Spleen (tissue), 11 donors: ENCODE results near the gene PCDHGA2. TPM values are rescaled to one million over a fixed set of nuclear protein-coding genes. Genes with fewer than 3 reads are reported as not detected.

Experiments used
- DNase-seq: peaks from one replicate; pipeline ENCODE4 v3.0.0-alpha.2; 2020
- H3K27ac ChIP-seq, 8 donors: fragments of 200-600 bp; sonication (generic) in 7 of 8; 1 replicate in 4 of 8; 2 replicates in 4 of 8; pipeline versions ENCODE4 v1.5.0 to v1.8.0; 2016 to 2021; ENCODE audit warnings: inconsistent platforms in 4 of 8, mild to moderate bottlenecking in 4 of 8, moderate library complexity in 1 of 8
- H3K27me3 ChIP-seq, 7 donors: fragments of 200-600 bp; sonication (generic) in 6 of 7; replicated peaks in 1 of 7; 1 replicate in 4 of 7; 2 replicates in 3 of 7; pipeline versions ENCODE4 v1.5.0 to v1.8.0; 2016 to 2021; ENCODE audit warnings: inconsistent platforms in 3 of 7, mild to moderate bottlenecking in 1 of 7
- H3K36me3 ChIP-seq, 6 donors: fragments of 200-600 bp; sonication (generic) in 5 of 6; 1 replicate in 4 of 6; 2 replicates in 2 of 6; pipeline versions ENCODE4 v1.5.0 to v1.8.0; 2016 to 2021; ENCODE audit warnings: inconsistent platforms in 2 of 6
- H3K4me1 ChIP-seq, 6 donors: fragments of 200-600 bp; sonication (generic) in 5 of 6; 1 replicate in 3 of 6; 2 replicates in 3 of 6; pipeline versions ENCODE4 v1.5.0 to v1.8.0; 2016 to 2021; ENCODE audit warnings: inconsistent platforms in 3 of 6
- H3K4me3 ChIP-seq, 8 donors: fragments of 200-600 bp; sonication (generic) in 7 of 8; 1 replicate in 4 of 8; 2 replicates in 4 of 8; pipeline versions ENCODE4 v1.5.0 to v1.8.0; 2016 to 2021; ENCODE audit warnings: inconsistent platforms in 4 of 8, mild to moderate bottlenecking in 4 of 8, moderate library complexity in 2 of 8
- H3K9me3 ChIP-seq, 8 donors: fragments of 200-600 bp; sonication (generic) in 7 of 8; 1 replicate in 4 of 8; 2 replicates in 4 of 8; pipeline versions ENCODE4 v1.5.0 to v1.8.0; 2016 to 2021; ENCODE audit warnings: inconsistent platforms in 4 of 8
- POLR2A ChIP-seq, 3 donors: fragments of 450-650 bp; IDR thresholded peaks; one replicate each; pipeline ENCODE4 v1.5.1; 2017; ENCODE audit warnings: antibody characterized with exemption in 3 of 3, mild to moderate bottlenecking in 1 of 3
- POLR2AphosphoS5 ChIP-seq, 3 donors: sonication (generic); formaldehyde crosslinking; IDR thresholded peaks; one replicate each; pipeline ENCODE4 v1.5.1; 2017; ENCODE audit warnings: antibody characterized with exemption in 3 of 3
- WGBS, 5 donors: extraction: QIAGEN DNeasy Blood & Tissue Kit in 3 of 5; methylation state at CpG; one replicate each; pipeline versions ENCODE4 v1.1.5 to v1.1.7; 2013 to 2018; 5-methylcytosine and 5-hydroxymethylcytosine counted together
- intact Hi-C: fragments of 100-400 bp; cut with DNase I; formaldehyde crosslinking; loops from one replicate; pipeline ENCODE4 v1.15.0; 2023; ENCODE audit warnings: low total_unique reads
- polyA plus RNA-seq, 3 donors: library from polyadenylated mRNA; stranded (reverse); fragments of 200-250 nt; gene quantifications; one replicate each; pipeline ENCODE4 v1.2.1, GENCODE V29; 2013
- total RNA-seq, 7 donors: library from RNA; depleted of rRNA in 3 of 7; stranded (reverse); fragments of >200 nt in 3 of 7; fragmentation: NEBNext Ultra II Directional in 4 of 7; extraction: Animal tissue kit (Norgen Biotek cat#: 25700) in 4 of 7; gene quantifications; one replicate each; pipeline versions ENCODE4 v1.1.0 to v1.2.1, GENCODE V29; 2016 to 2021
- TF ChIP-seq, protein P1 (sequence below), 11 experiments: fragments of 200-600 bp in 7 of 11; fragments of 450-650 bp in 4 of 11; sonication (generic) in 4 of 11; IDR thresholded peaks in 8 of 11; conservative IDR thresholded peaks in 3 of 11; 1 replicate in 7 of 11; 2 replicates in 4 of 11; pipeline versions ENCODE4 v1.4.0 to v1.8.0; 2016 to 2021; ENCODE audit warnings: antibody characterized with exemption in 11 of 11, inconsistent platforms in 4 of 11, mild to moderate bottlenecking in 1 of 11
- donor health status: healthy with polysubstance abuse.
- donor health status: DM: no; HTN: no; CAD: no; lungs with moderate emphysema.
- donor health status: DM: no; HTN: no; CAD: no.
- donor health status: Bipolar disorder and iron deficiency.
- donor health status: healthy.
- donor health status: DM: no; HTN: no; CAD: no.
- donor health status: DM: yes; HTN: yes; CAD: no.

The PCDHGA2 gene
- total and polyA plus RNA-seq, 10 donors, result 0.04 to 3.9 (median 1.4) TPM

DNA sequence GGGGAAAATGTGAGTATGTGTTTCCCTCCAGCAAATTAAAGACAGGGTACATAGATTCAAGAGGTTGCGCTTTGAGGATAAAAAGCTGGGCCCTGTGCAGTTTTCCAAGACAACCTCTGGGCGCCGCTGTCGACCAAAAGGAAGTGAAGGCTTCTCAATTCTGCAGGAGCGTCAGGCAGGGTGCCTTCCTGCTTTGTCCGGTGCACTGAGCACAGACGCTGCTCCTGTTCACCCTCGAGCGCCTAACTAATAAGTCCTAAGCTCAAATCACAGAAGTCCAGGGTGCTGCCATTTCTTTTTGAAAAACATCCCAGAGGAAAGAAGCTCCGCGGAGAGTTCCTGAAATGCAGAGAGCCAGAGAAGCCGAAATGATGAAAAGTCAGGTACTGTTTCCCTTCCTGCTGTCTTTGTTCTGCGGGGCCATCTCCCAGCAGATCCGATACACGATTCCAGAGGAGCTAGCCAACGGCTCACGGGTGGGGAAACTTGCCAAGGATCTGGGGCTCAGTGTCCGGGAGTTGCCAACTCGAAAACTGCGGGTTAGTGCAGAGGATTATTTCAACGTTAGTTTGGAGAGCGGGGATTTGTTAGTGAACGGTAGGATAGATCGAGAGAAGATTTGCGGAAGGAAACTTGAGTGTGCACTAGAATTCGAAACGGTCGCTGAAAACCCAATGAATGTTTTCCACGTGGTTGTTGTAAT lies 11.5 kb downstream of the PCDHGA2 start, which contains the start of gene PCDHGB1:
Gene PCDHGB1, plus strand, starts transcription at position 183 of the 703 bp plus-strand sequence. Its CDS starts 162 bp downstream, at position 345.
- Histone ChIP-seq H3K9me3 (peaks cover 0 to 98% (median 83%) of the 10 kb centered on the region in 8 donors), H3K27me3 (peaks cover 0 to 95% (median 21%) of the 10 kb centered on the region in 7 donors), H3K27ac (no peak within 1 kb of the TSS), H3K36me3 (no peaks in the 10 kb centered on the region), H3K4me1 (no peaks in the 10 kb centered on the region), H3K4me3 (peak within 1 kb of the TSS in 2 of 8 donors; percentile 2 to 49)
- 20 to 33% (median 28%) methylated on average over 29 of the region's 29 CpGs for WGBS, 5 donors
- TF ChIP-seq, protein P1, sequence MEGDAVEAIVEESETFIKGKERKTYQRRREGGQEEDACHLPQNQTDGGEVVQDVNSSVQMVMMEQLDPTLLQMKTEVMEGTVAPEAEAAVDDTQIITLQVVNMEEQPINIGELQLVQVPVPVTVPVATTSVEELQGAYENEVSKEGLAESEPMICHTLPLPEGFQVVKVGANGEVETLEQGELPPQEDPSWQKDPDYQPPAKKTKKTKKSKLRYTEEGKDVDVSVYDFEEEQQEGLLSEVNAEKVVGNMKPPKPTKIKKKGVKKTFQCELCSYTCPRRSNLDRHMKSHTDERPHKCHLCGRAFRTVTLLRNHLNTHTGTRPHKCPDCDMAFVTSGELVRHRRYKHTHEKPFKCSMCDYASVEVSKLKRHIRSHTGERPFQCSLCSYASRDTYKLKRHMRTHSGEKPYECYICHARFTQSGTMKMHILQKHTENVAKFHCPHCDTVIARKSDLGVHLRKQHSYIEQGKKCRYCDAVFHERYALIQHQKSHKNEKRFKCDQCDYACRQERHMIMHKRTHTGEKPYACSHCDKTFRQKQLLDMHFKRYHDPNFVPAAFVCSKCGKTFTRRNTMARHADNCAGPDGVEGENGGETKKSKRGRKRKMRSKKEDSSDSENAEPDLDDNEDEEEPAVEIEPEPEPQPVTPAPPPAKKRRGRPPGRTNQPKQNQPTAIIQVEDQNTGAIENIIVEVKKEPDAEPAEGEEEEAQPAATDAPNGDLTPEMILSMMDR (IDR thresholded peaks at IDR 0.05 in 8 of 11, conservative IDR thresholded peaks at IDR 0.05 in 3 of 11), result peak in 2 of 11 experiments; percentile 23 to 32
- no peak for TF ChIP-seq POLR2A (IDR thresholded peaks at IDR 0.05)
- intact Hi-C loops, result no loop called here
- DNase-seq, result no peak

DNA sequence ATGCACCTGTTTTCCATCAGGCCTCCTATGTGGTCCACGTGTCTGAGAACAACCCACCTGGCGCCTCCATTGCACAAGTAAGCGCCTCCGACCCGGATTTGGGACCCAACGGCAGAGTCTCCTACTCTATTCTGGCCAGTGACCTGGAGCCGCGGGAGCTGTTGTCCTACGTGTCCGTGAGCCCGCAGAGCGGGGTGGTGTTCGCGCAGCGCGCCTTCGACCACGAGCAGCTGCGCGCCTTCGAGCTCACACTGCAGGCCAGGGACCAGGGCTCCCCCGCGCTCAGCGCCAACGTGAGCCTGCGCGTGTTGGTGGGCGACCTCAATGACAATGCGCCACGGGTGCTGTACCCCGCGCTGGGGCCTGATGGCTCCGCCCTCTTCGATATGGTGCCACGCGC lies 13.0 kb downstream of the PCDHGA2 start:
- intact Hi-C loops, result no loop called here
- H3K4me3 ChIP-seq, result no peak overlapping the region
- peaks cover 0 to 95% (median 23%) of the 10 kb centered on the region in 7 donors for H3K27me3 ChIP-seq
- H3K36me3 ChIP-seq, result no peaks in the 10 kb centered on the region
- peaks cover 0 to 99% (median 83%) of the 10 kb centered on the region in 8 donors for H3K9me3 ChIP-seq
- TF ChIP-seq POLR2AphosphoS5 (IDR thresholded peaks at IDR 0.05), result no peak
- TF ChIP-seq, protein P1 (IDR thresholded peaks at IDR 0.05 in 8 of 11, conservative IDR thresholded peaks at IDR 0.05 in 3 of 11), result no peak
- no peak for TF ChIP-seq POLR2A (IDR thresholded peaks at IDR 0.05)
- H3K27ac ChIP-seq, result no peak overlapping the region
- WGBS, 5 donors, result 36 to 50% (median 45%) methylated on average over 12 to 34 of the region's 36 CpGs
- DNase-seq, result no peak
- H3K4me1 ChIP-seq, result no peaks in the 10 kb centered on the region

DNA sequence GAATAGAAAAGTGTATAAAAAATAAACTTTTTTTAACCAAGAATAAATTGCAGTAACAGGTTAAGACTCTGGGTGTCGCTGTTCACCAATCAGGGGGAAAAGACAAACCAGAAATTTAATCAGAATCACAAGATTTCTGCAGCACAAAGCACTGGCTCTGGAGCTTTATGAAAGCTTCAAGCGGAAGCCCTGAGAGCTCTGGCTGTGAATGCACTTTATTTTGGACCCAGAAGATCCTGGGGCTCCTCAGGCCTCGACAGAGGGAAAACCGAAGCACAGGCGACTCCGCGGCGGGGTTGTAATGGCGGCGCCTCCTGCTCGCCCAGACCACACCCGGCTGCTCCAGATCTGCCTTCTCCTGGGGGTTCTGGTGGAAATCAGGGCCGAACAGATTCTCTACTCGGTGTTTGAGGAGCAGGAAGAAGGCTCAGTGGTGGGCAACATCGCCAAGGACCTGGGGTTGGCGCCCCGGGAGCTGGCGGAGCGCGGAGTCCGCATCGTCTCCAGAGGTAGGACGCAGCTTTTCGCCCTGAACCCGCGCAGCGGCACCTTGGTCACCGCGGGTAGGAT lies 16.4 kb downstream of the PCDHGA2 start, which contains the start of gene PCDHGA4:
Gene PCDHGA4, plus strand, starts transcription at position 122 of the 570 bp plus-strand sequence. Its CDS starts 87 bp downstream, at position 209.
- intact Hi-C loops, result no loop called here
- peaks cover 0 to 100% (median 85%) of the 10 kb centered on the region in 8 donors for H3K9me3 ChIP-seq
- no peaks in the 10 kb centered on the region for H3K36me3 ChIP-seq
- H3K4me1 ChIP-seq, result no peaks in the 10 kb centered on the region
- no peak within 1 kb of the TSS for H3K27ac ChIP-seq
- peaks cover 0 to 92% (median 20%) of the 10 kb centered on the region in 7 donors for H3K27me3 ChIP-seq
- H3K4me3 ChIP-seq, result peak within 1 kb of the TSS in 3 of 8 donors; percentile 11 to 54 (median 22)
- no peak for DNase-seq
- 17 to 28% (median 22%) methylated on average over 28 to 29 of the region's 29 CpGs for WGBS, 5 donors
- no peak for TF ChIP-seq POLR2AphosphoS5 (IDR thresholded peaks at IDR 0.05)
- TF ChIP-seq, protein P1 (IDR thresholded peaks at IDR 0.05 in 8 of 11, conservative IDR thresholded peaks at IDR 0.05 in 3 of 11), result peak in 4 of 11 experiments; percentile 21 to 25 (median 24)

DNA sequence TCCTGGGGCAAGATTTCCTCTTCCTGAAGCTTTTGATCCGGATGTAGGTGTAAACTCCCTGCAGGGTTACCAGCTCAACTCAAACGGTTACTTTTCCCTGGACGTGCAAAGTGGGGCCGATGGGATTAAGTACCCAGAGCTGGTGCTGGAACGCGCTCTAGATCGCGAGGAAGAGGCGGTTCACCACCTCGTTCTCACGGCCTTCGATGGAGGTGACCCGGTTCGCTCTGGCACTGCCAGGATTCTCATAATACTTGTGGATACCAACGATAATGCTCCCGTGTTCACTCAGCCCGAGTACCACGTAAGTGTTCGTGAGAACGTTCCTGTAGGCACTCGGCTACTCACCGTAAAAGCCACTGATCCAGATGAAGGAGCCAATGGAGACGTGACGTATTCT lies 17.1 kb downstream of the PCDHGA2 start:
- TF ChIP-seq POLR2AphosphoS5 (IDR thresholded peaks at IDR 0.05), result no peak
- TF ChIP-seq POLR2A (IDR thresholded peaks at IDR 0.05), result no peak
- TF ChIP-seq, protein P1 (IDR thresholded peaks at IDR 0.05 in 8 of 11, conservative IDR thresholded peaks at IDR 0.05 in 3 of 11), result no peak

More for the DNA sequence above, 17.1 kb downstream of the PCDHGA2 start:
- H3K9me3 ChIP-seq, result peaks cover 0 to 100% (median 85%) of the 10 kb centered on the region in 8 donors
- intact Hi-C loops, result no loop called here
- 50 to 62% (median 52%) methylated on average over 24 of the region's 24 CpGs for WGBS, 5 donors
- no peak for DNase-seq
- peaks cover 0 to 92% (median 14%) of the 10 kb centered on the region in 7 donors for H3K27me3 ChIP-seq
- peak overlapping the region in 2 of 8 donors; percentile 22 to 54 for H3K4me3 ChIP-seq
- H3K27ac ChIP-seq, result no peak overlapping the region
- H3K4me1 ChIP-seq, result no peaks in the 10 kb centered on the region
- no peaks in the 10 kb centered on the region for H3K36me3 ChIP-seq
